CD4-positive, alpha-beta T cell (primary cell): ENCODE measurements around the gene DPM1. TPM values are rescaled to one million over a fixed set of nuclear protein-coding genes. Genes with fewer than 3 reads are reported as not detected.

Experiments used
- ATAC-seq: fragments of 200-7000 bp; cut with Tn5 transposase; one replicate; pipeline ENCODE4 v1.10.0; 2022; ENCODE audit warnings: mild to moderate bottlenecking; ENCODE audit not compliant: poor library complexity
- CTCF ChIA-PET: fragments of 350-600 bp; sonication (Branson Sonifier 250); formaldehyde crosslinking; loops from one replicate; lab custom pipeline; 2021; ENCODE audit warnings: antibody characterized with exemption, inconsistent platforms; lab: Charles Lee
- POLR2A ChIA-PET: fragments of 350-600 bp; sonication (Branson Sonifier 250); formaldehyde crosslinking; loops from one replicate; lab custom pipeline; 2021; ENCODE audit warnings: antibody characterized with exemption, inconsistent platforms; lab: Charles Lee
- DNase-seq, 14 experiments: peaks; one replicate each; pipeline ENCODE4 v3.0.0-alpha.2; 2013 to 2020; ENCODE audit warnings: mixed read lengths in 2 of 14
- H3K27ac ChIP-seq, 2 donors: one replicate each; pipeline versions ENCODE4 v1.5.1 to v1.7.0; 2013; ENCODE audit warnings: low read length in 2 of 2, low read depth in 1 of 2, mild to moderate bottlenecking in 1 of 2
- H3K27me3 ChIP-seq, 2 experiments: 1 replicate in 1 of 2; 2 replicates in 1 of 2; pipeline versions ENCODE4 v1.6.1 to v1.7.0; 2013; ENCODE audit warnings: low read length in 2 of 2, control low read depth in 1 of 2, mild to moderate bottlenecking in 1 of 2, moderate library complexity in 1 of 2; ENCODE audit not compliant: insufficient read depth in 2 of 2, control insufficient read depth in 1 of 2
- H3K36me3 ChIP-seq: one replicate; pipeline ENCODE4 v1.6.1; 2013; ENCODE audit warnings: low read length, control low read depth; ENCODE audit not compliant: insufficient read depth
- H3K4me1 ChIP-seq: one replicate; pipeline ENCODE4 v1.6.1; 2013; ENCODE audit warnings: low read length, control low read depth; ENCODE audit not compliant: insufficient read depth
- H3K4me3 ChIP-seq: one replicate; pipeline ENCODE4 v1.5.1; 2013; ENCODE audit warnings: mild to moderate bottlenecking, low read length, moderate library complexity
- H3K9me3 ChIP-seq, 2 experiments: 1 replicate in 1 of 2; 2 replicates in 1 of 2; pipeline versions ENCODE4 v1.6.1 to v1.7.0; 2013; ENCODE audit warnings: low read length in 2 of 2, mild to moderate bottlenecking in 2 of 2, control low read depth in 1 of 2, moderate library complexity in 1 of 2; ENCODE audit not compliant: control insufficient read depth in 1 of 2, insufficient read depth in 1 of 2
- H3K27ac Mint-ChIP-seq: one replicate; pipeline ENCODE4 v1.8.0; 2020; ENCODE audit warnings: mixed read lengths
- H3K27me3 Mint-ChIP-seq: one replicate; pipeline ENCODE4 v1.8.0; 2021; ENCODE audit warnings: mixed read lengths
- H3K36me3 Mint-ChIP-seq: one replicate; pipeline ENCODE4 v1.8.0; 2021; ENCODE audit warnings: low read depth, mixed read lengths
- H3K4me1 Mint-ChIP-seq: one replicate; pipeline ENCODE4 v1.8.0; 2021; ENCODE audit warnings: low read depth, mixed read lengths
- H3K4me3 Mint-ChIP-seq: one replicate; pipeline ENCODE4 v1.8.0; 2020; ENCODE audit warnings: mild to moderate bottlenecking, mixed read lengths
- H3K9me3 Mint-ChIP-seq: one replicate; pipeline ENCODE4 v1.8.0; 2020; ENCODE audit warnings: mixed read lengths
- CTCF ChIP-seq: fragments of 200-600 bp; IDR thresholded peaks from one replicate; pipeline ENCODE4 v1.8.0; 2022; ENCODE audit warnings: antibody characterized with exemption, mild to moderate bottlenecking
- intact Hi-C, 2 experiments: fragments of 100-400 bp; cut with DNase I in 1 of 2; cut with micrococcal nuclease in 1 of 2; formaldehyde crosslinking; loops; one replicate each; pipeline versions ENCODE4 v1.15.1 to v1.9.0; 2023 to 2025; cut with DNase I, micrococcal nuclease
- total RNA-seq, 174 experiments: library from RNA in 2 of 174; stranded (reverse) in 2 of 174; gene quantifications; one replicate each; pipeline ENCODE4 v1.2.3 and lab custom pipeline; 2021 to 2026

Gene DPM1
- total RNA-seq, 2 experiments from 2014 or later: 44.5 to 46.5 TPM

DNA sequence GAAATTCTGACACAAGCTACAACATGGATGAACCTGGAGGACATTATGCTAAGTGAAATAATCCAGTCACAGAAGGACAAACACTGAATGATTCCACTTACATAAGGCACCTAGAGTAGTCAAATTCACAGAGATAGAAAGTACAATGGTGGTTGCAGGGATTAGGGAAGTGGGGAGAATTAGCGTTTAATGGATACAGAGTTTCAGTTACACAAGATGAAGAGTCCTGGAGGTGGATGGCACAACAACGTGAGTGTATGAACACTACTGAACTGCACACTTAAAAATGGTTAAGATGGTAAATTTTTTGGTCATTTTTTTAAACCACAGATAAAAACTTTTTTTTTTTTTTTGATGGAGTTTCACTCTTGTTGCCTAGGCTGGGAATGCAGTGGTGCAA is 25.0 kb upstream of the DPM1 start:
- H3K27me3 ChIP-seq: peaks cover 9 to 23% of the 10 kb centered on the region in 2 experiments
- Mint-ChIP-seq H3K4me1 (peaks cover 4% of the 10 kb centered on the region), H3K9me3 (no peaks in the 10 kb centered on the region), H3K36me3 (no peaks in the 10 kb centered on the region), H3K4me3 (no peak overlapping the region), H3K27me3 (peaks cover 63% of the 10 kb centered on the region), H3K27ac (no peak overlapping the region)
- intact Hi-C loops: loop anchor here (10.0 kb wide), 2 partner anchors 611 to 1101 kb away; no protein-coding TSS in a partner anchor
- H3K4me3 ChIP-seq: no peak overlapping the region
- POLR2A ChIA-PET: no interaction called here
- H3K4me1 ChIP-seq: peaks cover 4% of the 10 kb centered on the region
- no peak overlapping the region for H3K27ac ChIP-seq
- ATAC-seq (no peak), DNase-seq (no peak)
- CTCF ChIA-PET: interaction anchor here (0.7 kb wide), 1 partner anchor 189 kb away, joined by 3 read pairs; no protein-coding TSS in a partner anchor
- TF ChIP-seq CTCF: no peak
- no peaks in the 10 kb centered on the region for H3K36me3 ChIP-seq
- H3K9me3 ChIP-seq: no peaks in the 10 kb centered on the region

DNA sequence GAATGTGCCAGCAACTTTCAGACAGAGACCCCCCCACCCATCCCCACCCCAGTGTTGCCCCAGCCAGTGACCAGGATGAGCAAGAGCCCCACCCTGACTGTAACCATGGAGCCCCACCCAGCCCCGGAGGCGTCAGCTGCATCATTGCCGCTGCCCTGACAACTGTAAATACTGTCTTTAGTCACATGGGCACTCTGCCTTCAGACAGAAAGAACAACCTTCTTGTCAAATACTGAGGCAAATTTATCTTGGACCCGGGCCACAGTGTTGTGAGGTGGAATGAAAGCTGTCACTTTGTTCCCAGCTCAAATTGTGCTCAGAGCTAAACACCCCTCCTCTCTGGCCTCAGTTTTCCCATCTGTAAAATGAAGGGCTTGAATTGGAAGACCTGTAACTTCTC is 24.0 kb upstream of the DPM1 start:
- H3K36me3 ChIP-seq: no peaks in the 10 kb centered on the region
- POLR2A ChIA-PET: no interaction called here
- H3K27me3 Mint-ChIP-seq: peaks cover 60% of the 10 kb centered on the region

GRCh38 chr20:50981714-50982048 is 23.3 kb upstream of the DPM1 start:
- CTCF ChIA-PET: interaction anchor here (1.0 to 2.4 kb wide), 5 partner anchors 11 to 344 kb away, joined by 3 to 9 read pairs (median 6); partner anchors contain the start of genes BCAS4, DPM1 and MOCS3
- Mint-ChIP-seq H3K36me3 (no peaks in the 10 kb centered on the region), H3K4me1 (no peaks in the 10 kb centered on the region), H3K9me3 (no peaks in the 10 kb centered on the region), H3K4me3 (no peak overlapping the region), H3K27ac (no peak overlapping the region), H3K27me3 (peaks cover 63% of the 10 kb centered on the region)
- no peak for DNase-seq
- TF ChIP-seq CTCF: peak; percentile 36
- H3K27ac ChIP-seq: no peak overlapping the region
- peaks cover 14 to 19% of the 10 kb centered on the region in 2 experiments for H3K27me3 ChIP-seq
- intact Hi-C loops: loop anchor here (10.0 kb wide), 2 partner anchors 613 to 1103 kb away; no protein-coding TSS in a partner anchor
- POLR2A ChIA-PET: interaction anchor here (0.6 to 1.4 kb wide), 3 partner anchors 50 to 287 kb away, joined by 3 to 5 read pairs (median 4); partner anchors contain the start of genes ADNP and BCAS4
- no peak for ATAC-seq
- no peaks in the 10 kb centered on the region for H3K36me3 ChIP-seq
- H3K4me1 ChIP-seq: peaks cover 4% of the 10 kb centered on the region
- no peak overlapping the region for H3K4me3 ChIP-seq
- no peaks in the 10 kb centered on the region for H3K9me3 ChIP-seq

More for the DNA sequence above, 24.0 kb upstream of the DPM1 start:
- H3K9me3 Mint-ChIP-seq: no peaks in the 10 kb centered on the region
- no peak overlapping the region for H3K4me3 ChIP-seq
- H3K4me3 Mint-ChIP-seq: no peak overlapping the region
- no peaks in the 10 kb centered on the region for H3K4me1 Mint-ChIP-seq
- no peaks in the 10 kb centered on the region for H3K9me3 ChIP-seq
- H3K27ac ChIP-seq: no peak overlapping the region
- no peak for TF ChIP-seq CTCF
- CTCF ChIA-PET: interaction anchor here (1.6 to 2.4 kb wide), 2 partner anchors 188 to 344 kb away, joined by 9 read pairs; partner anchors contain the start of gene BCAS4
- H3K27me3 ChIP-seq: peaks cover 9 to 19% of the 10 kb centered on the region in 2 experiments
- DNase-seq (peak in 2 of 14 experiments; percentile 14 to 31), ATAC-seq (no peak)
- intact Hi-C loops: loop anchor here (10.0 kb wide), 2 partner anchors 612 to 1102 kb away; no protein-coding TSS in a partner anchor
- peaks cover 4% of the 10 kb centered on the region for H3K4me1 ChIP-seq
- no peaks in the 10 kb centered on the region for H3K36me3 Mint-ChIP-seq
- H3K27ac Mint-ChIP-seq: no peak overlapping the region
